ENCODE data around the gene PRAMEF18.
"Not testable (repeated sequence)": the region's sequence is repeated elsewhere in the genome, so short reads cannot be mapped to it uniquely, and the experiment has no call there.

Gene PRAMEF18

DNA sequence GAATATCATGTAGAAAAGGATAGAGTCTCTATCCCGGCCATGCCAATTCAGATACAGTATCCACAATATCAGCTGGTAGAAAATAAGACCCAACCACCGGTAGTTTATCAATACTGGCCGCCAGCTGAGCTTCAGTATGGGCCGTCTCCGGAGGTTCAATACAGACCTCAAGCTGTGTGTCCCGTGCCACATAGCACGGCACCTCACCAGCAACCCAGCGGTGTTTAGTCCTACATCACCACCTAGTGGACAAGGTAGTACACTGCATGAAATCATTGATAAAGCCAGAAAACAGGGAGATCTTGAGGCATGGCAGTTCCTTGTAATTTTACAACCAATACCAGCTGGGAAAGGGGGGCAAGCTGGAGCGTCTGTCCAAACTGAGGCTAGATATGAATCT is 17.2 kb downstream of the PRAMEF18 start:
- DNase-seq (ENCODE audit: low spot score), result not testable (repeated sequence)

DNA sequence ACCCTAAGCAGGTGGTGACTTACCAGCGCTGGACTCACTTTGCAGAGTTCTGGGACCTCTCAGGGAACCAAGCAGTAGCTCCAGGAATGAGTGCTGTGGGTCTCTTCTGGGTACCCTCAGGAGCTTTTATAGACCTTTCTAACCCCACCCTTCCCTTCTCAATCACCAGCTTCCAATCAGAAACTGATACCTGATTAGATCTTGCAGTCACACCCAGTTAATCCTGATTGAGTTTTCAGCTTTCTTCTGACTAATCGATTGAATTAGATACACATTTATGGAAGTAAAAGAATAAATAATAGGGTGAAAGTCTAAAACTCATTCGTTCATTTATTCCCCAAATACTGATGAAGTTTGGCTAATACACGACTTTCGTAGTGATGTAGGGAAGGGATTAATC is 24.6 kb downstream of the PRAMEF18 start, which contains the start of gene PRAMEF13:
Gene PRAMEF13 (minus strand): TSS at position 101 of the 400 bp plus-strand sequence. CDS start 1,820 bp downstream, outside the sequence.
- not testable (repeated sequence) for DNase-seq (ENCODE audit: low spot score)
